ENCODE data around the gene ZNF638. TPM values are rescaled to one million over a fixed set of nuclear protein-coding genes. Genes with fewer than 3 reads are reported as not detected.

The ZNF638 gene
- total RNA-seq, 1 experiment from 2014 or later, result 108 TPM

- POLR2A ChIA-PET, result no interaction called here
- BruUV-seq (replicated peaks), result no TSS peak
Measured at GRCh38 chr2:71395471-71395870, 63.9 kb downstream of the ZNF638 start.

More at GRCh38 chr2:71395471-71395870, 63.9 kb downstream of the ZNF638 start:
- DNase-seq (ENCODE audit: low read depth, low spot score) (no peak), ATAC-seq (no peak)
- Histone ChIP-seq H3K27ac (ENCODE audit: low read depth, low read length) (no peak overlapping the region), H3K9ac (ENCODE audit: low read length) (no peak overlapping the region), H3K79me2 (ENCODE audit: insufficient read depth, low read length) (no peaks in the 10 kb centered on the region), H3K4me2 (ENCODE audit: low read length) (no peak overlapping the region), H4K20me1 (ENCODE audit: insufficient read depth) (no peaks in the 10 kb centered on the region), H2AFZ (ENCODE audit: low read depth, low read length, poor library complexity, severe bottlenecking) (no peak overlapping the region), H3K4me3 (replicated peaks in 1 of 2; ENCODE audit: low read depth in 1 of 2, low read length in 2 of 2) (no peak overlapping the region), H3K4me1 (ENCODE audit: control insufficient read depth in 1 of 2, insufficient read depth in 2 of 2, low read length in 2 of 2) (no peaks in the 10 kb centered on the region), H3K9me3 (ENCODE audit: control insufficient read depth in 1 of 2, insufficient read depth in 1 of 2, low read depth in 1 of 2, low read length in 2 of 2) (no peaks in the 10 kb centered on the region), H3K36me3 (ENCODE audit: control insufficient read depth in 1 of 2, insufficient read depth in 2 of 2, low read length in 2 of 2) (peaks cover 34 to 41% of the 10 kb centered on the region in 2 experiments; a peak in 3 of 4 replicates), H3K9me2 (ENCODE audit: insufficient read depth) (no peaks in the 10 kb centered on the region), H3K27me3 (ENCODE audit: insufficient read depth, low read length) (no peaks in the 10 kb centered on the region)
- intact Hi-C loops (cut with micrococcal nuclease), result loop anchor here (1.0 kb wide), 1 partner anchor 12 kb away; no protein-coding TSS in a partner anchor
- ChIA-PET CTCF (no interaction called here), RAD21 (ENCODE audit: low non-redundant PET in 1 of 2, low total read pairs in 2 of 2, uncharacterized antibody in 2 of 2, unreplicated experiment in 2 of 2) (no interaction called here)
- TF ChIP-seq REST (IDR thresholded peaks at IDR 0.05; ENCODE audit: low read depth) (no peak), ELF1 (IDR thresholded peaks at IDR 0.05; ENCODE audit: borderline replicate concordance, low read depth) (no peak), SRF (IDR thresholded peaks at IDR 0.05; ENCODE audit: low read depth) (no peak), ZFX (IDR thresholded peaks at IDR 0.05) (no peak), EGR1 (IDR thresholded peaks at IDR 0.05; ENCODE audit: low read depth) (no peak)
